Right lobe of liver (tissue), 6 donors: ENCODE data around the gene MBP. TPM values are rescaled to one million over a fixed set of nuclear protein-coding genes. Genes with fewer than 3 reads are reported as not detected.

Experiments used
- ATAC-seq, 4 donors: fragments of 200-7000 bp; cut with Tn5 transposase; one replicate each; pipeline ENCODE4 v1.9.1; 2020; ENCODE audit warnings: mild to moderate bottlenecking in 4 of 4, moderate library complexity in 4 of 4
- DNase-seq, 3 donors: peaks; one replicate each; pipeline ENCODE4 v3.0.0-alpha.2; 2020
- H3K27ac ChIP-seq, 3 donors: fragments of 200-600 bp; one replicate each; pipeline ENCODE4 v1.8.0; 2022
- H3K27me3 ChIP-seq, 2 donors: fragments of 200-600 bp; one replicate each; pipeline ENCODE4 v1.8.0; 2022
- H3K36me3 ChIP-seq, 4 donors: fragments of 200-600 bp; sonication (generic) in 1 of 4; one replicate each; pipeline versions ENCODE4 v1.5.1 to v1.8.0; 2017 to 2022; ENCODE audit warnings: control low read depth in 1 of 4
- H3K4me1 ChIP-seq, 4 donors: fragments of 200-600 bp; sonication (generic) in 1 of 4; one replicate each; pipeline versions ENCODE4 v1.5.1 to v1.8.0; 2017 to 2022; ENCODE audit warnings: control low read depth in 1 of 4
- H3K4me3 ChIP-seq, 3 donors: fragments of 200-600 bp; one replicate each; pipeline ENCODE4 v1.8.0; 2022
- H3K9me3 ChIP-seq, 4 donors: fragments of 200-600 bp; sonication (generic) in 1 of 4; one replicate each; pipeline versions ENCODE4 v1.5.1 to v1.8.0; 2017 to 2022; ENCODE audit warnings: control low read depth in 1 of 4
- CTCF ChIP-seq, 4 donors: fragments of 200-600 bp in 3 of 4; fragments of 450-650 bp in 1 of 4; IDR thresholded peaks; one replicate each; pipeline versions ENCODE4 v1.5.1 to v1.8.0; 2016 to 2022; ENCODE audit warnings: antibody characterized with exemption in 4 of 4, mild to moderate bottlenecking in 2 of 4
- POLR2A ChIP-seq: fragments of 450-650 bp; IDR thresholded peaks from one replicate; pipeline ENCODE4 v1.6.1; 2017; ENCODE audit warnings: antibody characterized with exemption, mild to moderate bottlenecking
- WGBS: methylation state at CpG from one replicate; pipeline ENCODE4 v1.1.6; 2018; ENCODE audit warnings: low coverage, low lambda C conversion rate; ENCODE audit not compliant: insufficient coverage; ENCODE audit errors: missing lambda C conversion rate; 5-methylcytosine and 5-hydroxymethylcytosine counted together
- intact Hi-C, 2 donors: fragments of 100-400 bp; cut with DNase I; formaldehyde crosslinking; loops; one replicate each; pipeline versions ENCODE4 v1.11.2 to v1.14.1; 2022
- total RNA-seq, 6 experiments: library from RNA; depleted of rRNA in 2 of 6; stranded (reverse); fragments of >200 nt in 2 of 6; fragmentation: NEBNext Ultra II Directional in 3 of 6; extraction: Animal tissue kit (Norgen Biotek cat#: 25700) in 3 of 6; gene quantifications; one replicate each; pipeline versions ENCODE4 v1.1.0 to v1.2.4, GENCODE V29; 2016 to 2023
- donor health status: DM: no; HTN: yes; CAD: no.
- donor health status: DM: no; HTN: no; CAD: no.
- donor health status: DM: no; HTN: no; CAD: no.
- donor health status: DM: no; HTN: yes; CAD: no.
- donor health status: DM: no; HTN: yes; CAD: no.

The MBP gene
- total RNA-seq, 6 experiments from 2014 or later: 24.0 to 40.8 (median 27.6) TPM

- Histone ChIP-seq H3K4me3 (no peak overlapping the region), H3K27ac (peak overlapping the region; percentile 31 to 70 (median 59)), H3K36me3 (peaks cover 0 to 16% (median 0%) of the 10 kb centered on the region in 4 donors), H3K9me3 (no peaks in the 10 kb centered on the region), H3K4me1 (peaks cover 0 to 4% (median 2%) of the 10 kb centered on the region in 4 donors), H3K27me3 (no peaks in the 10 kb centered on the region)
- ATAC-seq (peak; percentile 46 to 69 (median 58)), DNase-seq (peak in 1 of 3 donors; percentile 69)
- WGBS: 43% methylated on average over 14 of the region's 14 CpGs
- intact Hi-C loops: no loop called here
- TF ChIP-seq CTCF (IDR thresholded peaks at IDR 0.05) (no peak), POLR2A (no peak)
Observed at GRCh38 chr18:77067291-77068061, 65.1 kb downstream of the MBP start.

GRCh38 chr18:77066689-77067088 lies 65.9 kb downstream of the MBP start:
- H3K4me1 ChIP-seq: peaks cover 0 to 4% (median 2%) of the 10 kb centered on the region in 4 donors
- intact Hi-C loops: no loop called here

GRCh38 chr18:77066101-77066500 lies 66.5 kb downstream of the MBP start:
- TF ChIP-seq CTCF (IDR thresholded peaks at IDR 0.05): no peak
- TF ChIP-seq POLR2A: no peak
- peaks cover 0 to 4% (median 2%) of the 10 kb centered on the region in 4 donors for H3K4me1 ChIP-seq
- peak overlapping the region in 2 of 3 donors; percentile 26 to 70 for H3K27ac ChIP-seq
- H3K9me3 ChIP-seq: no peaks in the 10 kb centered on the region
- WGBS: 90% methylated on average over 9 of the region's 9 CpGs
- intact Hi-C loops: no loop called here
- peaks cover 0 to 24% (median 0%) of the 10 kb centered on the region in 4 donors for H3K36me3 ChIP-seq
- ATAC-seq: no peak
- H3K4me3 ChIP-seq: no peak overlapping the region
- no peak for DNase-seq
- no peaks in the 10 kb centered on the region for H3K27me3 ChIP-seq

More at GRCh38 chr18:77066689-77067088, 65.9 kb downstream of the MBP start:
- WGBS: 66% methylated on average over 4 of the region's 9 CpGs
- TF ChIP-seq POLR2A: no peak
- no peak for TF ChIP-seq CTCF (IDR thresholded peaks at IDR 0.05)
- H3K36me3 ChIP-seq: peaks cover 0 to 24% (median 0%) of the 10 kb centered on the region in 4 donors
- DNase-seq (no peak), ATAC-seq (no peak)
- H3K27ac ChIP-seq: peak overlapping the region; percentile 31 to 70 (median 59)
- no peaks in the 10 kb centered on the region for H3K27me3 ChIP-seq
- no peak overlapping the region for H3K4me3 ChIP-seq
- no peaks in the 10 kb centered on the region for H3K9me3 ChIP-seq

- H3K4me3 ChIP-seq: no peak overlapping the region
- no peaks in the 10 kb centered on the region for H3K27me3 ChIP-seq
- ATAC-seq: peak; percentile 36 to 60 (median 55)
- no peaks in the 10 kb centered on the region for H3K9me3 ChIP-seq
- H3K36me3 ChIP-seq: peaks cover 0 to 24% (median 0%) of the 10 kb centered on the region in 4 donors
- H3K27ac ChIP-seq: peak overlapping the region in 2 of 3 donors; percentile 26 to 66
- peaks cover 0 to 4% (median 2%) of the 10 kb centered on the region in 4 donors for H3K4me1 ChIP-seq
- peak in 1 of 3 donors; percentile 53 for DNase-seq
- no peak for TF ChIP-seq CTCF (IDR thresholded peaks at IDR 0.05)
- no peak for TF ChIP-seq POLR2A
- 39% methylated on average over 9 of the region's 13 CpGs for WGBS
- intact Hi-C loops: no loop called here
Observed at GRCh38 chr18:77065221-77065981, 67.2 kb downstream of the MBP start.
